ENCODE measurements around the gene FLVCR2. TPM values are rescaled to one million over a fixed set of nuclear protein-coding genes. Genes with fewer than 3 reads are reported as not detected.

The FLVCR2 gene
- total RNA-seq, 1 donor from 2014 or later, result 6.3 TPM

DNA sequence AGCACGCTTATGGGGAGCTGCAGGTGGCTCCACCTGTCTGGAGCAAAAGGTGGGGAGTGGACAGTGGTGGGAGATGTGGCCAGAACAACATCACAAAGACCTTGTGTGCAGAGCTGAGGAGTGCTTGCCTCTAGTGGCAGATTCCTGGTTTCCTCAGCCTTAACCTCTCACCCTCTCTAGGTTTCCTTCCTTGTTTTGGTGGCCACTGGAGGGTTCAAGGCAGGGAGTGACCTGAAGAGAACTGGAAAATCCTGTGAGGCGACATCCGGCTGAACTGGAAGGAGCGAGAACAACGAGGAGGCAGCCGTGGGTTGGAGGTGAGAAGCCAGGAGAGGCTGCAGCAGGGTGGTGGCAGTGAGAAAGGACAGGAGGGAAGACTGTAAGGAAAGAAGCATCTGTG lies 6.3 kb upstream of the FLVCR2 start:
- Mint-ChIP-seq H3K27ac (no peak overlapping the region), H3K9me3 (ENCODE audit: low read depth) (no peaks in the 10 kb centered on the region)

DNA sequence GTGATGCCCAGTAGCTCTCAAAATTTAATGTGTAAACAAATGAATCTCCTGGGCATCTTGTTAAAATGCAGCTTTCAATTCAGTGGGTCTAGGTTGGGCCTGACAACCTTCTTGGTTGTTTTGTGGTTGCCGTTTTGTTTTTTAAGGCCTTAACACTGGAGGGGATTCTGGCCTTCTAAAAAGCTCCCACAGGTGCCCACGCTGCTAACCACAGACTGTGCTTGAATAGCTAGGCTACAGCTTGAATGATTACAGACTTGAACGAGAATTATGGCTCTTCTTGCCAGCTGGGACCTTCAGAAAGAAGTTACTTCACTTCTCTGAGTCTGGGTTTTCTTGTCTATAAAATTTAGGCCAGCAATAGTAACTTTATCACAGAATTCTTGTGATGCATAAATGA lies 1.3 kb upstream of the FLVCR2 start:
- no peaks in the 10 kb centered on the region for H3K36me3 Mint-ChIP-seq (ENCODE audit: insufficient read depth)
- peaks cover 11% of the 10 kb centered on the region for H3K4me1 Mint-ChIP-seq (ENCODE audit: low read depth)
- TF ChIP-seq, protein P1, sequence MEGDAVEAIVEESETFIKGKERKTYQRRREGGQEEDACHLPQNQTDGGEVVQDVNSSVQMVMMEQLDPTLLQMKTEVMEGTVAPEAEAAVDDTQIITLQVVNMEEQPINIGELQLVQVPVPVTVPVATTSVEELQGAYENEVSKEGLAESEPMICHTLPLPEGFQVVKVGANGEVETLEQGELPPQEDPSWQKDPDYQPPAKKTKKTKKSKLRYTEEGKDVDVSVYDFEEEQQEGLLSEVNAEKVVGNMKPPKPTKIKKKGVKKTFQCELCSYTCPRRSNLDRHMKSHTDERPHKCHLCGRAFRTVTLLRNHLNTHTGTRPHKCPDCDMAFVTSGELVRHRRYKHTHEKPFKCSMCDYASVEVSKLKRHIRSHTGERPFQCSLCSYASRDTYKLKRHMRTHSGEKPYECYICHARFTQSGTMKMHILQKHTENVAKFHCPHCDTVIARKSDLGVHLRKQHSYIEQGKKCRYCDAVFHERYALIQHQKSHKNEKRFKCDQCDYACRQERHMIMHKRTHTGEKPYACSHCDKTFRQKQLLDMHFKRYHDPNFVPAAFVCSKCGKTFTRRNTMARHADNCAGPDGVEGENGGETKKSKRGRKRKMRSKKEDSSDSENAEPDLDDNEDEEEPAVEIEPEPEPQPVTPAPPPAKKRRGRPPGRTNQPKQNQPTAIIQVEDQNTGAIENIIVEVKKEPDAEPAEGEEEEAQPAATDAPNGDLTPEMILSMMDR (IDR thresholded peaks at IDR 0.05; ENCODE audit: unreplicated experiment), result no peak
- H3K9me3 Mint-ChIP-seq (ENCODE audit: low read depth), result no peaks in the 10 kb centered on the region
- H3K27me3 Mint-ChIP-seq, result peaks cover 37% of the 10 kb centered on the region
- no peak overlapping the region for H3K4me3 Mint-ChIP-seq (ENCODE audit: low read depth)
- peak overlapping the region; percentile 89 for H3K27ac Mint-ChIP-seq
- DNase-seq (ENCODE audit: low spot score, unreplicated experiment), result no peak

More for the DNA sequence above, 6.3 kb upstream of the FLVCR2 start:
- H3K27me3 Mint-ChIP-seq, result peaks cover 47% of the 10 kb centered on the region
- no peaks in the 10 kb centered on the region for H3K36me3 Mint-ChIP-seq (ENCODE audit: insufficient read depth)
- no peak overlapping the region for H3K4me3 Mint-ChIP-seq (ENCODE audit: low read depth)
- DNase-seq (ENCODE audit: low spot score, unreplicated experiment), result no peak
- H3K4me1 Mint-ChIP-seq (ENCODE audit: low read depth), result no peaks in the 10 kb centered on the region
- TF ChIP-seq, protein P1 (IDR thresholded peaks at IDR 0.05; ENCODE audit: unreplicated experiment), result no peak

DNA sequence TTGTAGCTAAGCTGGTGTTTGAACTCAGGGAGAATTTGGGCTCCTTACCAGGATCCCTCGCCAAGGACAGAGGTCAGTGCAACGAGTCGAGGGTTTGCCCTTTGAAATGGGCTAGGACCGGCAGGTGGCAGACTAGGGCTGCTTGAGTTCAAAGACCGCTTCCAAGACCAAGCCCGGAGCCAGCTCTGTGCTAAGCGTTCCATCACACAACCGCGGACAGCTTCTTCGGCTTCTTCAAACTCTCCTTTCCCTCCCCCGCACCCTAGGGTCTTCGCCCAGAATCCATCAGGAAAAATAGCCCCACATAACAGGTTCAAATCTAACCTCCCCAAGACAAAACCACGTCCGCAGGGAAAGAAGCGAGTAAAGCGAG lies 705 bp upstream of the FLVCR2 start:
- H3K36me3 Mint-ChIP-seq (ENCODE audit: insufficient read depth), result no peaks in the 10 kb centered on the region
- H3K9me3 Mint-ChIP-seq (ENCODE audit: low read depth), result no peaks in the 10 kb centered on the region
- H3K27ac Mint-ChIP-seq, result peak overlapping the region; percentile 89
- H3K4me1 Mint-ChIP-seq (ENCODE audit: low read depth), result peaks cover 11% of the 10 kb centered on the region
- peak; percentile 62 for DNase-seq (ENCODE audit: low spot score, unreplicated experiment)
- TF ChIP-seq, protein P1 (IDR thresholded peaks at IDR 0.05; ENCODE audit: unreplicated experiment), result peak; percentile 81
- peaks cover 32% of the 10 kb centered on the region for H3K27me3 Mint-ChIP-seq
- peak overlapping the region; percentile 85 for H3K4me3 Mint-ChIP-seq (ENCODE audit: low read depth)

DNA sequence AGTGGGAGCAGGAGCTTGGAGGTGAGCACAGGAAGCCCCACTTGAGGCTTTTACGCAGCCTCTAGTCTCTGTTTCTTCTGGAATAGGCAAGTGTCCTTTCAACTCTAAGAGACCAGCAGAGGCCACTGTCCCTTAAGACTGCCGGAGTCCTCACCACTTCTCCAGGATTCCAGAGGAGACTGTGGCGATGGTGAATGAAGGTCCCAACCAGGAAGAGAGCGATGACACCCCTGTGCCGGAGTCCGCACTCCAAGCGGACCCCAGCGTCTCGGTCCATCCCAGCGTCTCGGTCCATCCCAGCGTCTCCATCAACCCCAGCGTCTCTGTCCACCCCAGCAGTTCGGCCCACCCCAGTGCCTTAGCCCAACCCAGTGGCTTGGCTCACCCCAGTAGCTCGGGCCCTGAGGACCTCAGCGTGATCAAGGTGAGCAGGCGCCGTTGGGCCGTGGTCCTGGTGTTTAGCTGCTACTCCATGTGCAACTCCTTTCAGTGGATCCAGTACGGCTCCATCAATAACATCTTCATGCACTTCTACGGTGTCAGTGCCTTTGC lies 442 bp downstream of the FLVCR2 start:
- peak; percentile 10 for DNase-seq (ENCODE audit: low spot score, unreplicated experiment)
- H3K9me3 Mint-ChIP-seq (ENCODE audit: low read depth), result no peaks in the 10 kb centered on the region
- H3K27me3 Mint-ChIP-seq, result peaks cover 26% of the 10 kb centered on the region
- H3K36me3 Mint-ChIP-seq (ENCODE audit: insufficient read depth), result no peaks in the 10 kb centered on the region
- no peak overlapping the region for H3K27ac Mint-ChIP-seq
- TF ChIP-seq, protein P1 (IDR thresholded peaks at IDR 0.05; ENCODE audit: unreplicated experiment), result peak; percentile 23
- H3K4me3 Mint-ChIP-seq (ENCODE audit: low read depth), result peak overlapping the region; percentile 85
- H3K4me1 Mint-ChIP-seq (ENCODE audit: low read depth), result peaks cover 11% of the 10 kb centered on the region

DNA sequence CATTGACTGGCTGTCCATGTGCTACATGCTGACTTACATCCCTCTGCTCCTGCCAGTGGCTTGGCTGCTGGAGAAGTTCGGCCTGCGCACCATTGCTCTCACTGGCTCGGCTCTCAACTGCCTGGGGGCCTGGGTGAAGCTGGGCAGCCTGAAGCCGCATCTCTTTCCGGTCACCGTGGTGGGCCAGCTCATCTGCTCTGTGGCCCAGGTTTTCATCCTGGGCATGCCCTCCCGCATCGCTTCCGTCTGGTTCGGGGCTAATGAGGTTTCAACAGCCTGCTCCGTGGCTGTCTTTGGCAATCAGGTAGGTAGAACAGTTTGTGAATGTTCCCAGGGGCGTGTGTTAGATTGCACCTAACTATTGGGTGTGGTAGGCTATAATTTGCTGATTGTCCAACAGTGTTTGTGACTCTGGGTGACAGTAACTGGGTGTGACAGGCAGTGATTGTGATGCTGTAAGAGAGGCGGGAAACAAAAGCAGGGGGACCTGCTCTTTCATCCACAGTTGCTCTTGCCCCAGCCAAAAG lies 981 bp downstream of the FLVCR2 start:
- Mint-ChIP-seq H3K4me1 (ENCODE audit: low read depth) (peaks cover 11% of the 10 kb centered on the region), H3K27ac (no peak overlapping the region), H3K36me3 (ENCODE audit: insufficient read depth) (no peaks in the 10 kb centered on the region), H3K9me3 (ENCODE audit: low read depth) (no peaks in the 10 kb centered on the region), H3K27me3 (peaks cover 24% of the 10 kb centered on the region), H3K4me3 (ENCODE audit: low read depth) (peak overlapping the region; percentile 85)
- TF ChIP-seq, protein P1 (IDR thresholded peaks at IDR 0.05; ENCODE audit: unreplicated experiment), result no peak
- no peak for DNase-seq (ENCODE audit: low spot score, unreplicated experiment)

Measured in progenitor cell of endocrine pancreas (in vitro differentiated cells).